GM21528 (cell line): ENCODE measurements around the gene PCA3.
"Not testable (repeated sequence)": the region's sequence is repeated elsewhere in the genome, so short reads cannot be mapped to it uniquely, and the experiment has no call there.

Source experiments
- ATAC-seq: cut with Tn5 transposase; IDR thresholded peaks from one replicate; pipeline ENCODE4 v1.9.1; 2021; ENCODE audit warnings: mild to moderate bottlenecking, moderate library complexity; ENCODE audit not compliant: unreplicated experiment, low FRiP score

PCA3 gene

DNA sequence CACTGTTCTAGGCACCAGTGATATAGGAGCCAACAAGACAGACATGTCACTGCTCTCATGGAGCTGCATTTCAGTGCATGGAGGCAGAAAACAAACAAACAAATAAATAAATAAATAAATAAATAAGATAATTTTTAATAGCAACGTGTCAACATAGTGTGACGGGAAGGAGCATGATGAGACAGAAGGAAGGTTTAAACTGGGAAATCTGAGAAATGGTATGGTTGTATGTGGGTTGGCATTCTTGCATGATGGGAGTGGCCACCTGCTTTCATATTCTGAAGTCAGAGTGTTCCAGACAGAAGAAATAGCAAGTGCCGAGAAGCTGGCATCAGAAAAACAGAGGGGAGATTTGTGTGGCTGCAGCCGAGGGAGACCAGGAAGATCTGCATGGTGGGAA is at the start of gene PCA3:
TSS of gene PCA3 (plus strand) at position 301 of the 400 bp plus-strand sequence.
- ATAC-seq: no peak

DNA sequence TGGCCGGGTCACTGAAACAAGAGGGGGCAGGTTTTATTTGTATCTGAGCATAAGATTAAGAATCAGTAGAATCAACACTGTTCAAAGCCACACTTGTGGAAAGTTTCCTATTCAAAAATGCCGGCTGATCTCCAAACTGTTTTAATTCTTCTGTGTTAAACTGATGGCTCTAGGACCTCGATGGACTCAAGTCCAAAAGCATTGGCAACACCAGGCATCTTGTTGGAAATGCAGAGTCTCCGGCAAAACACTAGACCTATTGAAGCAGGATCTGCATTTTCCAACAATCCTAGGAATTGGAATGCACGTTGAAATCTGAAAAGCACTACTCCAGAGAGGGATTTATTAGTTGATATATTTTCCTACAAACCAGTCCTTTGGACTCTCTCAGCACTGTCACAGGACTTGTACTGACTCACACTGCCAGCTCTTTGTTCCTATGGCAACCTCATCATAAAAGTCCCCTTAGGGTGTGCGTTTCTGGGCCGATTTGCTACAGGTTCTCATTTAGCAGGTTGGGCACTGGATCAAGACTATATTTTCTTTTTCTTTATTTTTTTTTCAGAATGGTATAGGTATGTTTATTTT is 48.1 kb upstream of the PCA3 start:
- no peak for ATAC-seq

DNA sequence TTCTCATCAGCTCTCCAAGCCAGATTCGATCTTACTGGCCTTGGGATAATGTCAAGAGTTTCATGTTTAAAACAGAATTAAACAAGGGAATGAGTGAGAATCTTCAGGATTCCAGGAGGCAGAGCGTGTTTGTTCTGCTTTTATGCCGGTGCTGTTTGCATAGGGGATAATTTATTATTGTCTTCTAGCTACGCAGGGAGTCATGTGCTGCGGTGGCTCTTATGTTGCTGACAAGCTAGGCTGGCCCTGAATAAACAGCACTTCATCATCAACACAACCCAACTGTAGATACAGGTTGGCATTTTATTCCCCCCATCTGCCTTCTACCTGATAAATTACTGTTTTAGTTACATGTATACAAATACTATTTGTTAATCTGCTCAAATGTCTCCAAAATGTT is 47.1 kb upstream of the PCA3 start:
- ATAC-seq: no peak

- ATAC-seq: no peak
These were observed 46.6 kb upstream of the PCA3 start for GRCh38 chr9:76717613-76718012.

- ATAC-seq: no peak
These were observed 46.1 kb upstream of the PCA3 start for GRCh38 chr9:76718166-76718565.

GRCh38 chr9:76720245-76720644 is 44.0 kb upstream of the PCA3 start:
- no peak for ATAC-seq

- ATAC-seq: no peak
These were observed 39.2 kb upstream of the PCA3 start for GRCh38 chr9:76725011-76725546.

DNA sequence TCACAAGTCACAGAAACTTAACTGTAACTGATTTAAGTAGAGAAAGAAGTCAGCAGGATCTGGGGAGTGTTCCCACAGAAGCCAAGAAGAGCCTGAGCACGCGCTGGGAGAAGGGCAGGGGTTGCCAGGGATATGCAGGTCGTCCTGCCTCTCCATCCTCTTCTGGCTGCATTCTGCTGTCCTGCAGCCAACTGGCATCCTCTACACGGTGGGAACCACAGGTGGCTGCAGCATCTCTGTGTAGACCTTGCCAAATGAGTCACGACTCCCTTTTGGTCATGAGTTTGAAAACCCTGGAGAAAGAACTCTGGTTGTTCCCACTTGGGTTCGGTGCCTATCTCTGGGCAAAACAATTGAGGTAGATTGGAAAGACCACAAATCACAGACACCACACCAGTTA is 38.4 kb upstream of the PCA3 start:
- ATAC-seq: no peak

DNA sequence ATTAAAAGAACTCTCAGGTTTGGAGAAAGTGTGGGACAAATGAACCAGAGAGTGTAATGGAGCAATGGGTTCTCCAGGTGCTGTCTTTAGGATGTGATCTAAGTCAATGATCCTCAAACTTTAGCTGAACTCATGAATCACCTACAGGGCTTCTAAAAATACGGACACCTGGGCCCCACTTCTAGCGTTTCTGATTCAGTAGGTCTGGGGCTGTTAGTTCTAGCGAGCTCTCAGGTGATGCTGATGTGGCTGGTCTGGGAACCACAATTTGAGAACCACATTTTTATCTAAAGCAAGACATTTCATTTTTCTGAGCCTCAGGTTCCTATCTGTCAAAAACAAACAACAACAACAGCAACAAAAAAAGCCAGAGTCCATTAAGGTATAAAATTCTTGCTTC is 35.1 kb upstream of the PCA3 start:
- ATAC-seq: no peak

- no peak for ATAC-seq
These were observed 34.1 kb upstream of the PCA3 start for GRCh38 chr9:76729980-76730737.

DNA sequence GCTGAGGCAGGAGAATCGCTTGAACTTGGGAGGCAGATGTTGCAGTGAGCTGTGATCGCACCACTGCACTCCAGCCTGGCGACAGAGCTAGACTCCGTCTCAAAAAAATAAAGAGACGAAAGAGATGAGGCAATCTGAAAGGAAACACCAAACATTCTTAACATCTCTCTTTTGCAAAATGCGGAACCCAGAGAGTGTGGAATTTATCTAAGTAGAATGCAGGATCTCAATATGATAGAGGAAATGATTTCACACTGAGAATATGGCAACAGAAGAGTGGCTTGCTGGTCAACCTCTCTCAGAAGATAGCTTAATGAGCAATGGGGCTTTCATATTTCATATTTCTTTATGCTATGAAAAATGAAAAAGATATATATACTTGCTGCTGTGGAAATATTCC is 33.4 kb upstream of the PCA3 start:
- no peak for ATAC-seq

GRCh38 chr9:76732341-76732958 is 31.8 kb upstream of the PCA3 start:
- ATAC-seq: no peak

DNA sequence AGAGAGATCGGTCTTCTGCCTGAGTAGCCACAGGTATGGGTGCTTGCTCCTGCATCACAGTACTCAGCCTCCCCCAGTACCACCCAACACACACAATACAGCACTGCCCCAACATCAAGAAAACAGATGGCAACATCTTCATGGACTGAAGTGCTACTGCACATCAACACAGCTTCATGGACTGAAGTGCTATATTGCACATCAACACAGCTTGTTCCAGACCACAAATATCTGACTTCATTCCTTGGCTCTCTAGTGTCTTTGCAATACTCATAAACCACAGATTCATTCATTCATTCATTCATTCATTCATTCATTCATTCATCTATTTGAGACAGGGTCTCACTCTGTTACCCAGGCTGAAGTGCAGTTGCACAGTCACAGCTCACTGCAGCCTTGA is 31.1 kb upstream of the PCA3 start:
- no peak for ATAC-seq

GRCh38 chr9:76734716-76735115 is 29.5 kb upstream of the PCA3 start:
- no peak for ATAC-seq

GRCh38 chr9:76737154-76737902 is 26.9 kb upstream of the PCA3 start:
- ATAC-seq: no peak

GRCh38 chr9:76738402-76738801 is 25.8 kb upstream of the PCA3 start:
- ATAC-seq: no peak

GRCh38 chr9:76741524-76741923 is 22.7 kb upstream of the PCA3 start:
- no peak for ATAC-seq

DNA sequence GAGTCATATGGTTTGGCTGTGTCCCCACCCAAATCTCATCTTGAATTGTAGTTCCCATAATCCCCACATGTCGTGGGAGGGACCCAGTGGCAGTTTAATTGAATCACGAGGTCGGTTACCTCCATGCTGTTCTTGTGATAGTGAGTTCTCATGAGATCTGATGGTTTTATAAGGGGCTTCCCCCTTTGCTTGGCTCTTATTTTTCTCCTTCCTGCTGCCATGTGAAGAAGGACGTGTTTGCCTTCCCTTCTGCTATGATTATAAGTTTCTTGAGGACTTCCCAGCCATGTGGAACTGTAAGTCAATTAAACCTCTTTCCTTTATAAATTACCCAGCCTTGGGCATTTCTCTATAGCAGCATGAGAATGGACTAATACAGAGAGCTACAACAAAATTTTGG is 21.3 kb upstream of the PCA3 start:
- ATAC-seq: not testable (repeated sequence)

DNA sequence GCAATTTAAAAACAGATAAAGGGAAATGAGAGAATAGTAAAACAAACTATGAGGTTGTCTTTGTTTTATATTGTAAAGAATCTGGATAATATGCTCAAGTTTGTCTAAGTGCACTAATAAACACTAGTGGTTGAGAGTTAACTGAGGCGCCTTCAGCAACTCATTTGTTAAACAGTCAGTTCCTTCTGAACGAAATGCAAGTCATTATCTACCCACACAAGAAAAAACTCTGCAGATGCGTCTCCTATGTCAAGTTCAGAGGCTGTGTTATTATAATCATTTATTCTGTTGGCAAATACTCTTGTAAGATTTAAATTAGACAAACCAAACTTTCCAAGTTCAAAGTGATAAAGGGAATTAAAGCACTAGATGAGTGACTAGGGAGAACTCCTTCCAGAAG is 20.3 kb upstream of the PCA3 start:
- no peak for ATAC-seq

- no peak for ATAC-seq
These were observed 19.9 kb upstream of the PCA3 start for GRCh38 chr9:76744336-76744735.

GRCh38 chr9:76751001-76751400 is 13.2 kb upstream of the PCA3 start:
- no peak for ATAC-seq
